ENCODE data around the gene ALPK3. TPM values are rescaled to one million over a fixed set of nuclear protein-coding genes. Genes with fewer than 3 reads are reported as not detected.

Gene ALPK3
- total RNA-seq, 1 experiment from 2014 or later = 2.0 TPM

DNA sequence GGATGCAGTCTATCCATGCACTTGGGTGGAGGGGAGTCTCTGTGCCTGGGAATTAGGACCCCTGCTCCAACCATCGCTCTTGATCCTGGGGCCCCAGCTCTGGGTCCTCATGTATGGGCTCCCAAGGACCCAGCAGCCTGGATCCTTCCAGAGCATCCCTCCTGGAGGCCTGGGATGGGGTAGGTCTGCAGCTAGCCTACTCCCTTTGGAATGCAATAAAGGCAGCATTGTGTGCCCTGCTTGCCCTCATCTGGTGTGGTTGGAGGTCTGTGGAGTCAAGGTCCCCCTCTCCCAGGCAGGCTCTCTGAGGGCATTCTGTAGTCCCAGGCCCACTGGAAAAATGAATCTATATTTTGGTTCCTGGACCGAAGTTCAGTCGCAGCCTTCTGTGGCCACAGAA lies 52.4 kb downstream of the ALPK3 start:
- CTCF ChIA-PET = interaction anchor here (1.0 to 1.6 kb wide), 2 partner anchors 9 to 10 kb away, joined by 3 to 5 read pairs; no protein-coding TSS in a partner anchor
- no peak for TF ChIP-seq CBX3 (IDR thresholded peaks at IDR 0.05; ENCODE audit: low read depth)
- TF ChIP-seq EZH2 (IDR thresholded peaks at IDR 0.05) = no peak
- TF ChIP-seq SP1 (IDR thresholded peaks at IDR 0.05; ENCODE audit: low read depth) = no peak
- no peak for TF ChIP-seq TCF7L2 (IDR thresholded peaks at IDR 0.05; ENCODE audit: borderline replicate concordance, extremely low read depth, insufficient read depth, insufficient read length)
- TF ChIP-seq POLR2AphosphoS5 (IDR thresholded peaks at IDR 0.05; ENCODE audit: low read depth, low read length) = no peak
- TF ChIP-seq, protein P1, sequence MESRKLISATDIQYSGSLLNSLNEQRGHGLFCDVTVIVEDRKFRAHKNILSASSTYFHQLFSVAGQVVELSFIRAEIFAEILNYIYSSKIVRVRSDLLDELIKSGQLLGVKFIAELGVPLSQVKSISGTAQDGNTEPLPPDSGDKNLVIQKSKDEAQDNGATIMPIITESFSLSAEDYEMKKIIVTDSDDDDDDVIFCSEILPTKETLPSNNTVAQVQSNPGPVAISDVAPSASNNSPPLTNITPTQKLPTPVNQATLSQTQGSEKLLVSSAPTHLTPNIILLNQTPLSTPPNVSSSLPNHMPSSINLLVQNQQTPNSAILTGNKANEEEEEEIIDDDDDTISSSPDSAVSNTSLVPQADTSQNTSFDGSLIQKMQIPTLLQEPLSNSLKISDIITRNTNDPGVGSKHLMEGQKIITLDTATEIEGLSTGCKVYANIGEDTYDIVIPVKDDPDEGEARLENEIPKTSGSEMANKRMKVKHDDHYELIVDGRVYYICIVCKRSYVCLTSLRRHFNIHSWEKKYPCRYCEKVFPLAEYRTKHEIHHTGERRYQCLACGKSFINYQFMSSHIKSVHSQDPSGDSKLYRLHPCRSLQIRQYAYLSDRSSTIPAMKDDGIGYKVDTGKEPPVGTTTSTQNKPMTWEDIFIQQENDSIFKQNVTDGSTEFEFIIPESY (IDR thresholded peaks at IDR 0.05; ENCODE audit: extremely low read depth, insufficient replicate concordance, low read length) = no peak
- no peak for TF ChIP-seq JUND (IDR thresholded peaks at IDR 0.05)
- TF ChIP-seq, protein P2, sequence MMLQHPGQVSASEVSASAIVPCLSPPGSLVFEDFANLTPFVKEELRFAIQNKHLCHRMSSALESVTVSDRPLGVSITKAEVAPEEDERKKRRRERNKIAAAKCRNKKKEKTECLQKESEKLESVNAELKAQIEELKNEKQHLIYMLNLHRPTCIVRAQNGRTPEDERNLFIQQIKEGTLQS (IDR thresholded peaks at IDR 0.05) = no peak
- TF ChIP-seq EGR1 (IDR thresholded peaks at IDR 0.05; ENCODE audit: low read depth) = no peak
- TF ChIP-seq YY1 (IDR thresholded peaks at IDR 0.05; ENCODE audit: extremely low read depth, insufficient replicate concordance, low read depth, low read length) = no peak
- TF ChIP-seq, protein P3, sequence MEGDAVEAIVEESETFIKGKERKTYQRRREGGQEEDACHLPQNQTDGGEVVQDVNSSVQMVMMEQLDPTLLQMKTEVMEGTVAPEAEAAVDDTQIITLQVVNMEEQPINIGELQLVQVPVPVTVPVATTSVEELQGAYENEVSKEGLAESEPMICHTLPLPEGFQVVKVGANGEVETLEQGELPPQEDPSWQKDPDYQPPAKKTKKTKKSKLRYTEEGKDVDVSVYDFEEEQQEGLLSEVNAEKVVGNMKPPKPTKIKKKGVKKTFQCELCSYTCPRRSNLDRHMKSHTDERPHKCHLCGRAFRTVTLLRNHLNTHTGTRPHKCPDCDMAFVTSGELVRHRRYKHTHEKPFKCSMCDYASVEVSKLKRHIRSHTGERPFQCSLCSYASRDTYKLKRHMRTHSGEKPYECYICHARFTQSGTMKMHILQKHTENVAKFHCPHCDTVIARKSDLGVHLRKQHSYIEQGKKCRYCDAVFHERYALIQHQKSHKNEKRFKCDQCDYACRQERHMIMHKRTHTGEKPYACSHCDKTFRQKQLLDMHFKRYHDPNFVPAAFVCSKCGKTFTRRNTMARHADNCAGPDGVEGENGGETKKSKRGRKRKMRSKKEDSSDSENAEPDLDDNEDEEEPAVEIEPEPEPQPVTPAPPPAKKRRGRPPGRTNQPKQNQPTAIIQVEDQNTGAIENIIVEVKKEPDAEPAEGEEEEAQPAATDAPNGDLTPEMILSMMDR (IDR thresholded peaks at IDR 0.05 in 2 of 3, conservative IDR thresholded peaks at IDR 0.05 in 1 of 3; ENCODE audit: borderline replicate concordance in 1 of 3, insufficient read depth in 1 of 3, low read depth in 2 of 3, low read length in 2 of 3) = no peak
- TF ChIP-seq, protein P4, sequence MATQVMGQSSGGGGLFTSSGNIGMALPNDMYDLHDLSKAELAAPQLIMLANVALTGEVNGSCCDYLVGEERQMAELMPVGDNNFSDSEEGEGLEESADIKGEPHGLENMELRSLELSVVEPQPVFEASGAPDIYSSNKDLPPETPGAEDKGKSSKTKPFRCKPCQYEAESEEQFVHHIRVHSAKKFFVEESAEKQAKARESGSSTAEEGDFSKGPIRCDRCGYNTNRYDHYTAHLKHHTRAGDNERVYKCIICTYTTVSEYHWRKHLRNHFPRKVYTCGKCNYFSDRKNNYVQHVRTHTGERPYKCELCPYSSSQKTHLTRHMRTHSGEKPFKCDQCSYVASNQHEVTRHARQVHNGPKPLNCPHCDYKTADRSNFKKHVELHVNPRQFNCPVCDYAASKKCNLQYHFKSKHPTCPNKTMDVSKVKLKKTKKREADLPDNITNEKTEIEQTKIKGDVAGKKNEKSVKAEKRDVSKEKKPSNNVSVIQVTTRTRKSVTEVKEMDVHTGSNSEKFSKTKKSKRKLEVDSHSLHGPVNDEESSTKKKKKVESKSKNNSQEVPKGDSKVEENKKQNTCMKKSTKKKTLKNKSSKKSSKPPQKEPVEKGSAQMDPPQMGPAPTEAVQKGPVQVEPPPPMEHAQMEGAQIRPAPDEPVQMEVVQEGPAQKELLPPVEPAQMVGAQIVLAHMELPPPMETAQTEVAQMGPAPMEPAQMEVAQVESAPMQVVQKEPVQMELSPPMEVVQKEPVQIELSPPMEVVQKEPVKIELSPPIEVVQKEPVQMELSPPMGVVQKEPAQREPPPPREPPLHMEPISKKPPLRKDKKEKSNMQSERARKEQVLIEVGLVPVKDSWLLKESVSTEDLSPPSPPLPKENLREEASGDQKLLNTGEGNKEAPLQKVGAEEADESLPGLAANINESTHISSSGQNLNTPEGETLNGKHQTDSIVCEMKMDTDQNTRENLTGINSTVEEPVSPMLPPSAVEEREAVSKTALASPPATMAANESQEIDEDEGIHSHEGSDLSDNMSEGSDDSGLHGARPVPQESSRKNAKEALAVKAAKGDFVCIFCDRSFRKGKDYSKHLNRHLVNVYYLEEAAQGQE (IDR thresholded peaks at IDR 0.05; ENCODE audit: low read depth) = no peak
- TF ChIP-seq POLR2A (IDR thresholded peaks at IDR 0.05; ENCODE audit: borderline replicate concordance, extremely low read depth, insufficient read depth, insufficient read length) = no peak
- no peak for TF ChIP-seq RAD21 (IDR thresholded peaks at IDR 0.05; ENCODE audit: low read depth)
- no peak for TF ChIP-seq ZFX (IDR thresholded peaks at IDR 0.05)
- no peak overlapping the region for H3K27ac ChIP-seq (ENCODE audit: low read depth, low read length)
- H3K4me2 ChIP-seq (ENCODE audit: low read length) = no peak overlapping the region
- no peaks in the 10 kb centered on the region for H3K79me2 ChIP-seq (ENCODE audit: insufficient read depth, low read length)
- no peaks in the 10 kb centered on the region for H3K9me3 ChIP-seq (ENCODE audit: control insufficient read depth in 1 of 2, insufficient read depth in 1 of 2, low read depth in 1 of 2, low read length in 2 of 2)
- BruUV-seq (replicated peaks) = no TSS peak
- intact Hi-C loops (cut with micrococcal nuclease) = no loop called here
- H3K9ac ChIP-seq (ENCODE audit: low read length) = no peak overlapping the region
- H3K4me1 ChIP-seq (ENCODE audit: control insufficient read depth in 1 of 2, insufficient read depth in 2 of 2, low read length in 2 of 2) = no peaks in the 10 kb centered on the region
- no peaks in the 10 kb centered on the region for H3K9me2 ChIP-seq (ENCODE audit: insufficient read depth)
- no peaks in the 10 kb centered on the region for H3K27me3 ChIP-seq (ENCODE audit: insufficient read depth, low read length)
- RAD21 ChIA-PET (ENCODE audit: low non-redundant PET in 1 of 2, low total read pairs in 2 of 2, uncharacterized antibody in 2 of 2, unreplicated experiment in 2 of 2) = no interaction called here
- H4K20me1 ChIP-seq (ENCODE audit: insufficient read depth) = no peaks in the 10 kb centered on the region
- no peak for DNase-seq (ENCODE audit: low read depth, low spot score)
- H3K36me3 ChIP-seq (ENCODE audit: control insufficient read depth in 1 of 2, insufficient read depth in 2 of 2, low read length in 2 of 2) = no peaks in the 10 kb centered on the region
- H2AFZ ChIP-seq (ENCODE audit: low read depth, low read length, poor library complexity, severe bottlenecking) = no peak overlapping the region
- H3K4me3 ChIP-seq (replicated peaks in 1 of 2; ENCODE audit: low read depth in 1 of 2, low read length in 2 of 2) = no peak overlapping the region
- POLR2A ChIA-PET = no interaction called here
- no peak for ATAC-seq
